Mesendoderm (in vitro differentiated cells): ENCODE results near the gene MICU1.

ENCODE experiments used
- DNase-seq: peaks from one replicate; pipeline ENCODE4 v3.0.0; 2013
- H2AK5ac ChIP-seq: 2 replicates; pipeline ENCODE4 v1.6.1; 2013; ENCODE audit warnings: low read length, inconsistent platforms
- H2BK120ac ChIP-seq: 2 replicates; pipeline ENCODE4 v1.6.1; 2013; ENCODE audit warnings: low read depth, mild to moderate bottlenecking, low read length, moderate library complexity, mixed read lengths
- H2BK15ac ChIP-seq: replicated peaks from 2 replicates; pipeline ENCODE4 v1.6.1; 2013; ENCODE audit warnings: low read depth, mild to moderate bottlenecking, moderate library complexity
- H2BK5ac ChIP-seq: 2 replicates; pipeline ENCODE4 v1.6.1; 2013; ENCODE audit warnings: low read length, inconsistent platforms
- H3K18ac ChIP-seq: 2 replicates; pipeline ENCODE4 v1.6.1; 2013; ENCODE audit warnings: mild to moderate bottlenecking, low read length, mixed read lengths
- H3K23ac ChIP-seq: one replicate; pipeline ENCODE4 v1.6.1; 2013; ENCODE audit warnings: low read length
- H3K27ac ChIP-seq: 2 replicates; pipeline ENCODE4 v1.5.1; 2013; ENCODE audit warnings: low read depth, mild to moderate bottlenecking, inconsistent platforms, low read length, moderate library complexity
- H3K27me3 ChIP-seq: 2 replicates; pipeline ENCODE4 v1.6.1; 2013; ENCODE audit warnings: low read length, control low read depth, mild to moderate bottlenecking, inconsistent platforms; ENCODE audit not compliant: insufficient read depth, poor library complexity
- H3K36me3 ChIP-seq: 2 replicates; pipeline ENCODE4 v1.6.1; 2013; ENCODE audit warnings: low read length, inconsistent platforms; ENCODE audit not compliant: control insufficient read depth, insufficient read depth
- H3K4ac ChIP-seq: one replicate; pipeline ENCODE4 v1.6.1; 2013; ENCODE audit warnings: low read depth, mild to moderate bottlenecking, low read length, moderate library complexity
- H3K4me1 ChIP-seq: 2 replicates; pipeline ENCODE4 v1.6.1; 2013; ENCODE audit warnings: low read depth, low read length, inconsistent platforms; ENCODE audit not compliant: control insufficient read depth
- H3K4me2 ChIP-seq: 2 replicates; pipeline ENCODE4 v1.6.1; 2013; ENCODE audit warnings: low read length
- H3K4me3 ChIP-seq: 2 replicates; pipeline ENCODE4 v1.5.1; 2013; ENCODE audit warnings: mild to moderate bottlenecking, low read length
- H3K56ac ChIP-seq: one replicate; pipeline ENCODE4 v1.6.1; 2013; ENCODE audit warnings: low read length
- H3K79me1 ChIP-seq: 2 replicates; pipeline ENCODE4 v1.6.1; 2013; ENCODE audit warnings: low read length, inconsistent platforms
- H3K79me2 ChIP-seq: 2 replicates; pipeline ENCODE4 v1.6.1; 2013; ENCODE audit warnings: mild to moderate bottlenecking, low read length; ENCODE audit not compliant: control insufficient read depth, insufficient read depth
- H3K9ac ChIP-seq: 2 replicates; pipeline ENCODE4 v1.6.1; 2013; ENCODE audit warnings: low read length, inconsistent platforms
- H4K5ac ChIP-seq: one replicate; pipeline ENCODE4 v1.6.1; 2013; ENCODE audit warnings: low read length
- H4K8ac ChIP-seq: one replicate; pipeline ENCODE4 v1.6.1; 2013; ENCODE audit warnings: low read depth, mild to moderate bottlenecking, control low read depth, low read length, moderate library complexity
- WGBS: extraction: QIAGEN DNeasy Blood & Tissue Kit; methylation state at CpG from one replicate; pipeline ENCODE4 v1.1.7; 2013; ENCODE audit warnings: low lambda C conversion rate, missing lambda C conversion rate; ENCODE audit not compliant: insufficient coverage; ENCODE audit errors: extremely low coverage; 5-methylcytosine and 5-hydroxymethylcytosine counted together

The MICU1 gene

GRCh38 chr10:72464438-72464837 is 161.4 kb downstream of the MICU1 start:
- Histone ChIP-seq H2AK5ac (no peak overlapping the region), H3K4me3 (no peak overlapping the region), H4K8ac (no peak overlapping the region), H3K4me1 (no peaks in the 10 kb centered on the region), H3K79me2 (no peaks in the 10 kb centered on the region), H3K23ac (no peak overlapping the region), H3K56ac (no peak overlapping the region), H3K27ac (no peak overlapping the region), H2BK5ac (no peak overlapping the region), H3K4me2 (no peak overlapping the region), H3K27me3 (no peaks in the 10 kb centered on the region), H3K36me3 (no peaks in the 10 kb centered on the region), H4K5ac (no peak overlapping the region), H3K79me1 (no peaks in the 10 kb centered on the region), H3K18ac (no peak overlapping the region), H2BK15ac (no peak overlapping the region), H2BK120ac (no peak overlapping the region), H3K4ac (no peak overlapping the region), H3K9ac (no peak overlapping the region)
- no CpG with 5 or more reads among the region's 2 CpGs for WGBS
- no peak for DNase-seq

- no CpG with 5 or more reads among the region's 3 CpGs for WGBS
- H4K8ac ChIP-seq, result no peak overlapping the region
- H3K36me3 ChIP-seq, result no peaks in the 10 kb centered on the region
- no peak overlapping the region for H3K9ac ChIP-seq
- H2BK5ac ChIP-seq, result no peak overlapping the region
- H2BK15ac ChIP-seq, result no peak overlapping the region
- no peak overlapping the region for H3K4ac ChIP-seq
- H4K5ac ChIP-seq, result no peak overlapping the region
- no peak overlapping the region for H3K4me3 ChIP-seq
- H3K18ac ChIP-seq, result no peak overlapping the region
- DNase-seq, result no peak
- H2BK120ac ChIP-seq, result no peak overlapping the region
- no peak overlapping the region for H3K4me2 ChIP-seq
- no peak overlapping the region for H3K56ac ChIP-seq
- H3K79me2 ChIP-seq, result no peaks in the 10 kb centered on the region
- no peak overlapping the region for H3K23ac ChIP-seq
- H3K27me3 ChIP-seq, result no peaks in the 10 kb centered on the region
- H3K4me1 ChIP-seq, result no peaks in the 10 kb centered on the region
- H3K27ac ChIP-seq, result no peak overlapping the region
- no peak overlapping the region for H2AK5ac ChIP-seq
- no peaks in the 10 kb centered on the region for H3K79me1 ChIP-seq
These were observed 163.6 kb downstream of the MICU1 start for GRCh38 chr10:72462261-72462660.

- no peak overlapping the region for H3K4me3 ChIP-seq
- no peak overlapping the region for H3K4ac ChIP-seq
- no peak overlapping the region for H3K9ac ChIP-seq
- H3K4me2 ChIP-seq, result no peak overlapping the region
- no peak overlapping the region for H2AK5ac ChIP-seq
- H4K8ac ChIP-seq, result no peak overlapping the region
- no peaks in the 10 kb centered on the region for H3K79me1 ChIP-seq
- DNase-seq, result no peak
- H3K4me1 ChIP-seq, result no peaks in the 10 kb centered on the region
- no peak overlapping the region for H2BK15ac ChIP-seq
- H3K27me3 ChIP-seq, result no peaks in the 10 kb centered on the region
- H3K36me3 ChIP-seq, result no peaks in the 10 kb centered on the region
- no peak overlapping the region for H3K18ac ChIP-seq
- H2BK5ac ChIP-seq, result no peak overlapping the region
- no peak overlapping the region for H3K56ac ChIP-seq
- H3K79me2 ChIP-seq, result no peaks in the 10 kb centered on the region
- no peak overlapping the region for H3K23ac ChIP-seq
- whole genome bisulfite sequencing, result no CpG with 5 or more reads among the region's 2 CpGs
- no peak overlapping the region for H2BK120ac ChIP-seq
- no peak overlapping the region for H3K27ac ChIP-seq
- no peak overlapping the region for H4K5ac ChIP-seq
These were observed 164.8 kb downstream of the MICU1 start for GRCh38 chr10:72461085-72461484.

- DNase-seq, result no peak
- Histone ChIP-seq H3K27ac (no peak overlapping the region), H4K5ac (no peak overlapping the region), H3K23ac (no peak overlapping the region), H3K56ac (no peak overlapping the region), H3K27me3 (no peaks in the 10 kb centered on the region), H3K18ac (no peak overlapping the region), H3K36me3 (no peaks in the 10 kb centered on the region), H3K4me2 (no peak overlapping the region), H2BK15ac (no peak overlapping the region), H3K79me2 (no peaks in the 10 kb centered on the region), H4K8ac (no peak overlapping the region), H3K9ac (no peak overlapping the region), H2AK5ac (no peak overlapping the region), H3K79me1 (no peaks in the 10 kb centered on the region), H3K4ac (no peak overlapping the region), H3K4me1 (peaks cover 3% of the 10 kb centered on the region), H3K4me3 (no peak overlapping the region), H2BK5ac (no peak overlapping the region), H2BK120ac (no peak overlapping the region)
These were observed 165.5 kb downstream of the MICU1 start for GRCh38 chr10:72460284-72460876.

GRCh38 chr10:72459301-72459700 is 166.6 kb downstream of the MICU1 start:
- no peak overlapping the region for H3K9ac ChIP-seq
- H3K27me3 ChIP-seq, result no peaks in the 10 kb centered on the region
- no CpG with 5 or more reads among the region's 3 CpGs for WGBS
- H3K4me2 ChIP-seq, result no peak overlapping the region
- no peak overlapping the region for H3K4ac ChIP-seq
- no peaks in the 10 kb centered on the region for H3K36me3 ChIP-seq
- H3K18ac ChIP-seq, result no peak overlapping the region
- H3K79me1 ChIP-seq, result no peaks in the 10 kb centered on the region
- no peaks in the 10 kb centered on the region for H3K79me2 ChIP-seq
- no peak for DNase-seq
- peaks cover 3% of the 10 kb centered on the region for H3K4me1 ChIP-seq
- no peak overlapping the region for H3K27ac ChIP-seq
- H3K23ac ChIP-seq, result no peak overlapping the region
- H2BK5ac ChIP-seq, result no peak overlapping the region
- H4K5ac ChIP-seq, result no peak overlapping the region
- H3K4me3 ChIP-seq, result no peak overlapping the region
- no peak overlapping the region for H2AK5ac ChIP-seq
- no peak overlapping the region for H2BK120ac ChIP-seq
- H3K56ac ChIP-seq, result no peak overlapping the region
- H4K8ac ChIP-seq, result no peak overlapping the region
- no peak overlapping the region for H2BK15ac ChIP-seq

GRCh38 chr10:72455889-72456595 is 169.8 kb downstream of the MICU1 start:
- Histone ChIP-seq H3K4me1 (peaks cover 3% of the 10 kb centered on the region), H3K27me3 (no peaks in the 10 kb centered on the region), H3K9ac (no peak overlapping the region), H4K5ac (no peak overlapping the region), H3K4me3 (no peak overlapping the region), H4K8ac (no peak overlapping the region), H3K79me1 (no peaks in the 10 kb centered on the region), H3K27ac (no peak overlapping the region), H2BK120ac (no peak overlapping the region), H3K18ac (no peak overlapping the region), H3K4me2 (no peak overlapping the region), H2AK5ac (no peak overlapping the region), H3K79me2 (no peaks in the 10 kb centered on the region), H3K23ac (no peak overlapping the region), H3K4ac (no peak overlapping the region), H3K36me3 (peaks cover 2% of the 10 kb centered on the region), H2BK15ac (no peak overlapping the region), H3K56ac (no peak overlapping the region), H2BK5ac (no peak overlapping the region)
- no CpG with 5 or more reads among the region's 3 CpGs for WGBS
- peak; percentile 94 for DNase-seq
